HG03196 (cell line): ENCODE results near the gene CTSE.
"Not testable (repeated sequence)": the region's sequence is repeated elsewhere in the genome, so short reads cannot be mapped to it uniquely, and the experiment has no call there.

Experiments used
- ATAC-seq: cut with Tn5 transposase; IDR thresholded peaks from one replicate; pipeline ENCODE4 v1.9.1; 2021; ENCODE audit not compliant: unreplicated experiment

The CTSE gene

DNA sequence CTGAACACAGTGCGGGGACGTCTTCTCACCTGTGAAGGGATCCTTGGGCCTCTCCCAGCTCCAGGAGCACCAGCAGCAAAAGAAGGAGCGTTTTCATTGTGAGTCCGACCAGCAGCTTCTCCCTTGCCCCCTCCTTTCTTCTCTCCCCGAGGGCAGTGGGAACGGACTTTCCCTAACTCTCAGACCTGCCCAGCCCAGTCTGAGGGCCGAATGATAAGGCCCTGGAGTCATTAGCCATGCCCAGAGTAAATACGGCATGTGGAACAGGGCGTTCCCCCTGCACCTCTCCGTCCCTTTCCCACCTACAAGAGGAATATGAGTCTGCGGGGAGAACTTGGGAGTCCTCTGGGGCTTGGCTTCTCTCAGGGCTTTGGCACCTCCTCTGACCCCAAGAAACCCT is at the start of gene CTSE:
Gene CTSE, minus strand, starts transcription at position 201 of the 400 bp plus-strand sequence. Its CDS starts 104 bp downstream, at position 97.
- no peak for ATAC-seq

DNA sequence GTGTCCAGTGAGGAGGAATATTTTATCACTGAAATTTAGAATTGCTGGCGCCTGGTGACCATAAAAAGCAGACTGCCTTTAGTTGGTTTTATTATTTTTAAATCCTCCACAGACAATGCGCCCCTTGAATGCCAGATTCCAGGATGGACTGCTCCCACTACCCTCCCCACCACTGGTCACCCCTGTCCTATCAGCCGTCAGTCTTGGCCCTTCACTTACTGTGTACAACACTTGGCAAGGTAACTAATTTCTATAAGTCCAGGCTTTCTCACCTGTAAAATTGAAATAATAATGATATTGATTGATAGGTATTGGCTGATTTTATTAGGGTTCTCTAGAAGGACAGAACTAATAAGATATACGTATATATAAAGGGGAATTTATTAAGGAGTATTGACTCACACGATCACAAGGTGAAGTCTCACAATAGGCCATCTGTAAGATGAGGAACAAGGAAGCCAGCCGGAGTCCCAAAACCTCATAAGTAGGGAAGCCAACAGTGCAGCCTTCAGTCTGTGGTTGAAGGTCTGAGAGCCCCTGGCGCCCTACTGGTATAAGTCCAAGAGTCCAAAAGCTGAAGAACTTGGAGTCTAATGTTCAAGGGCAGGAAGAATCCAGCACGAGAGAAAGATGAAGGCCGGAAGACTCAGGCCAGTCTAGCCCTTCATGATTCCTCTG is 47.1 kb upstream of the CTSE start:
- ATAC-seq: no peak

DNA sequence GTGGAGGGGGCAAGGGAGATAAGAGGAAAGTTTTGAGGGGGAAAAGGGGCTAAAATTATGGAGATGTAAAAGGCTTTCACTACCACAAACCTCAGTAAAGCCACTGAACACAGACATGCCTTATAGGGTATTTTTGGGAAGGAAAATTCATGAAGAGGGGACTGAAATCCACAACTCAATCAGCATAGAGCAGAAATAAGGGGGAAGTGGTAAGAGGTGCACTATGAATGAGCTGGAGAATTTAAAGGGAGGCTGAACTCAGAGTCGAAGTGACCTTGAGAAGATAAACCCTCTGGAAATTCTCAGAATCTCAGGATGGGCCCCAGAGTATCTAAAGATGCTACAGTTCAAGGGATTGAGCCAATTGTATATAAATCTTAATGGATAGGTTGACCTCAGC is 44.6 kb upstream of the CTSE start:
- ATAC-seq: no peak

DNA sequence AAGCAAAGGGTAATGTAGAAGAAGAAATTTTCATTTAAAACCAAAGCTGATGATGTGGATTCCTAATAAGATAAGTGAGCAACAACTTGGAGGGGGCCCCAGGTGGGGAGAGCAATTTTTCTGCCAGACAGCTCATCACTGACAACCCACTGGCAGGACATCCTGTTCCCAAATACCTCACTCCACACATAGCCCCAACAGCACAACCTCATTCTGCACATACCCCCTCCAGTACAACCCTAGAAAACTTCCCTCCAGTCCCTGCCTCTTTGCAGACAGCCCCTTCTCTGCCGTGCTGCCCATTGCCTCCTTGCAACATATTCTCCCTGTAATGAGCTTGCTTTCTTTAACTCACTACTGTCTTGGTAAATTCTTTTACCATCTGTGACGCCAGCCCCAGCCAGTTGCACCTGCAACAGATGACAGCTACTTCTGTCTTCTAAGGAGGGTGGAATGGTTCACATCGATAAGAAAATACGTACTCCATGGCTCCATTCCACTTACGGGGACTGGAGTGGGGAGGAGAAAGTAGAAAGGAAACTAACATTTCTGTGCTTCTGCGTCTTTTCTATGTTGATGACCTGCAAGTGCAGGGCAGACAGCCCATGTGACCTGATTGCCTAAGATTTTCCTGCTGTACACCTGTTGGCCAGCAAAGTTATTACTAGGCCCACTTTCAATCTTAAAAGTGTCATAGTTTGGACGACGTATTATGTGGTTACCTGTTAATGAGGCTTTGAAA is 44.0 kb upstream of the CTSE start:
- no peak for ATAC-seq

DNA sequence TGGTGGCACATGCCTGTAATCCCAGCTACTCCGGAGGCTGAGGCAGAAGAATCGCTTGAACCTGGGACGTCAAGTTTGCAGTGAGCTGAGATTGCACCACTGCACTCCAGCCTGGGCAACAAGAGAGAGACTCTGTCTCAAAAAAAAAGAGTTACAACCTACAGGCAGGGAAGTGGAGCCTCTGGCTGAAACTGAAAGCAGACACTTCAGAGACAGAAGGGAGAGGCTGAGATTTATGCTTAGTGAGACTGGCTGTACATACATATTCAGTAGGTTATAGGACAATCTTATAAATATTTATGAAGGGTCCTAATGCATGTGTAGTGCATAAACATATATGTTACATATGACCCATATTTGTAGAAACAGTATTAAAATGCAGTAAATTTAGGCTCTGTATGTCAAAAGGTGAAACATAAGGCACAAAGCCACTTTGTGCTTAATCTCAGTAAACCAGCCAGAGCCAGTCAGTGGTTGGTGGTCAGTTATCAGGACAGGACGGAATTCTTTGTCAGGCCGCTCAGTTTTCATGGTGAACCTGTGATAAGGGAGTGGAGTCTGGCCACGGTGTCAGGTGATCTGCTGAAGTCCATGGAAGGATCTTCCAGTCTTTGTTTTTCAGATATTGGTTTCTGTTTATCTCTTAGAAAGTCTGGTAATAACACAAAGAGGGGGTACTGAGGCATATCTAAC is 42.9 kb upstream of the CTSE start:
- peak; percentile 83 for ATAC-seq

DNA sequence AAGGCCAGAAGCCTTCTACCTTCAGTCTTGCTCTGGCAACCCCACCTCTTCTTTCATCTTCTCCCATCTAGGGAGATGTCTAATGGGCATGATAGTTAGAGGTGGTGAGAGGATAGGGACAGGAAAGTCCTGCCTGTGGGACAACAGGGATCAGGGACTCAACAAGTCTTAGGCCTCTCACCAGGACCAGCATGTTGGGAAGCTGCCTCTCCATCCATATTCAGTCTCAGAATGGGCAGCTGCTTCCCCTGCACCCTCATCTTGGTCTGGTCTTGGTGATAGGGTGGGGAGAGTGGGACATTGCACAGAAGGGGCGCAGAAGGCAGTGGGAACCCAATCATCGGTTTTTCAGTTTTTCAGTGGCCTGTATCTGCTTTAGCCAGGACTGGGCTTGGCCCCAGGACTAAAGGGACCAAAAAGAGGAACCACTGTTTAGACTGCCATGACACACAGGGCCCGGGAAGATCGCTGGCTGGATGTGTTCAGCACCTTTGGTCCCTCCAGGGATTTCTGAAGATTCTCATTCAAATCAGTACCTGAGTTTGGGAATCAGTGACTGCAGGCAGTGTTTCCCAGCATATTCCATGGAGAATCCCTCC is 42.0 kb upstream of the CTSE start:
- ATAC-seq: no peak

DNA sequence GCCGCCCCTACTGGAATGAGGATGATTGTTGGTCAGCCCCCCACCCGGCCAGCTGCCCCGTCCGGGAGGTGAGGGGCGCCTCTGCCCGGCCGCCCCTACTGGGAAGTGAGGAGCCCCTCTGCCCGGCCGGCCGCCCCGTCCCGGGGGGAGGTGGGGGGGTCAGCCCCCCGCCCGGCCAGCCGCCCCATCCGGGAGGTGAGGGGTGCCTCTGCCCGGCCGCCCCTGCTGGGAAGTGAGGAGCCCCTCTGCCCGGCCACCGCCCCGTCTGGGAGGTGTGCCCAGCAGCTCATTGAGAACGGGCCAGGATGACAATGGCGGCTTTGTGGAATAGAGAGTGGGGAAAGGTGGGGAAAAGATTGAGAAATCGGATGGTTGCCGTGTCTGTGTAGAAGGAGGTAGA is 40.8 kb upstream of the CTSE start:
- not testable (repeated sequence) for ATAC-seq

DNA sequence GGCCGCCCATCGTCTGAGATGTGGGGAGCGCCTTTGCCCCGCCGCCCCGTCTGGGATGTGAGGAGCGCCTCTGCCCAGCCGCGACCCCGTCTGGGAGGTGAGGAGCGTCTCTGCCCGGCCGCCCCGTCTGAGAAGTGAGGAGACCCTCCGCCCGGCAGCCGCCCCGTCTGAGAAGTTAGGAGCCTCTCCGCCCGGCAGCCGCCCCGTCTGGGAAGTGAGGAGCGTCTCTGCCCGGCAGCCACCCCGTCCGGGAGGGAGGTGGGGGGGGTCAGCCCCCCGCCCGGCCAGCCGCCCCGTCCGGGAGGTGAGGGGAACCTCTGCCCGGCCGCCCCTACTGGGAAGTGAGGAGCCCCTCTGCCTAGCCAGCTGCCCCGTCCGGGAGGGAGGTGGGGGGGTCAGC is 40.3 kb upstream of the CTSE start:
- ATAC-seq: not testable (repeated sequence)

DNA sequence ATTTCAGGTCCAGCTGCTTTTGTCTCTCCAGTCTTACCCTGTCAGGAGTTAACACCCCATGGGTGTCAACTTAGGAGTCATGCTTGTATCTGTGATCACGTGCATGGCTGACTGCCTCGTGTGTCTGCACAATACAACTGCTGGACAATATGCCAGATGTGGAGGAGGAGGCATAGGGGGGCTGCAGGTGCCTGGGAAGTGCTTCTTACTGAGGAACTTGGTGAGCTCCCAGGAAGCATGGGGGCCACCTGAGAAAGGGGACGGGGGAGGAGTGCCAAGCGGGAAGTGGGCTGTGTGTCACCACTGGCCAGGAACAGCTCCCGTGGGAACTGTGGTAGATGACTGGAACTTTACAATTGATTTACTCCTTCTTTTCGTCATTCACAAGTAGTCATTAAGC is 38.8 kb upstream of the CTSE start:
- no peak for ATAC-seq

DNA sequence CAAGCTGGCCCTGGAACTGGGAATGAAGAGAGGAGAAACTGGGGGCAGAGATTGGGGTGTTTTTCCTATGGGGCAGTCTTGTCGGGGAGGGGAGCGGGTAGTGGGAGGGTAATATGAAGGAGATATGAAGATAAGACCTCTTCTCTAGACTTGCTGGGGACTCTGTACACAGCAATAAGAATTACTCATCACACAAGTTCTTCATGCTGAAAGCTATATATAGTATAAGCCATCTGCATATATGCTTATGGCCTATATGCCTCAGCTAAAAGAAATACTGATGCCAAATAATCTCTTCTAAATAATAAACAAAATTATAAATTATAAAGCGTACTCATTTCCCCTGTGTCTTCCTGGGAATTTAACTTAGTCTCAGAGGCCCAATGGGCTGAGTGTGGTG is 37.1 kb upstream of the CTSE start:
- ATAC-seq: no peak

DNA sequence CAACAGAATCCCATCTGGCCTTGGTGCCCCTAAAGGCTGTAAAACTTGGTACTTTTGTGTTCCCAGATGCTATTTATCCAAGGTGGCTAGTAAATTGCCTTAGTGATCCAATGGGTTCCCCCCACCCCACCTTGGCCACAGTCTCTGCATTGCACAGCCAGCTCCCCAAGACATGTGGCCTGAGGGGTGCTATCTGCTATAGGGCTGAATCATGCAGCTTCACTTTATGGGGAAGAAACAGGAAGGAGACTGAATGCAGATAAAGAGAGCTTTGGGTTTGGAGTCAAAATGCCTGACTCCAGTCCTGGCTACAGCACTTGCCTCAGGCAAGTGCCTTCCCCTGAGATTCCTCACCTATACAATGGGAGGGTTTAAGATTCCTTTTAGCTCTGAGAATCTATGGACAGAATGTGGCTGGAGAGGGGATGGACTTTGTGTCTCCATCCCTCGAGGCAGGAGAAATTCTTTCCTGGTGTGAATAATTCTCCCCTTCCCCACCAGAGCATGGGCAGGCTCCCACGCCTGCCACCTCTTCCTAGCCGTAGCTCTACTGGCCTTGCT is 35.7 kb upstream of the CTSE start:
- no peak for ATAC-seq

DNA sequence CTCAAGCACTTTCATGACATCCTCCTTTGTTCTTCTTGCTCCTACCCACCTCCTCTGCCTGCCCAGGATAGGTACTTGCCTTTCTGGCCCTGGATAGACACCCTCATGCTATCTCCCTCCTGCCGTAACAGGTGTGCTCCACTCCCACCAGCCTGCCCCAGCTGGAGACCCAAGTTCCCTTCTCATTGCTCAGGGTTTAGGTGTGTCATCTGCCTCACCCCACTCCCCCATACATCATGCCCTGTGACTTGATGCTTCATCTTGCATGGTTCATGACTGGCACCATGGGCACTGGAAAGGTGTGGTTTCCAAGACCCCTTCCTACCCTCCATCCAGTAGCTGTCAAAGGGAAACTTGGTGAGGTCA is 35.2 kb upstream of the CTSE start:
- no peak for ATAC-seq

DNA sequence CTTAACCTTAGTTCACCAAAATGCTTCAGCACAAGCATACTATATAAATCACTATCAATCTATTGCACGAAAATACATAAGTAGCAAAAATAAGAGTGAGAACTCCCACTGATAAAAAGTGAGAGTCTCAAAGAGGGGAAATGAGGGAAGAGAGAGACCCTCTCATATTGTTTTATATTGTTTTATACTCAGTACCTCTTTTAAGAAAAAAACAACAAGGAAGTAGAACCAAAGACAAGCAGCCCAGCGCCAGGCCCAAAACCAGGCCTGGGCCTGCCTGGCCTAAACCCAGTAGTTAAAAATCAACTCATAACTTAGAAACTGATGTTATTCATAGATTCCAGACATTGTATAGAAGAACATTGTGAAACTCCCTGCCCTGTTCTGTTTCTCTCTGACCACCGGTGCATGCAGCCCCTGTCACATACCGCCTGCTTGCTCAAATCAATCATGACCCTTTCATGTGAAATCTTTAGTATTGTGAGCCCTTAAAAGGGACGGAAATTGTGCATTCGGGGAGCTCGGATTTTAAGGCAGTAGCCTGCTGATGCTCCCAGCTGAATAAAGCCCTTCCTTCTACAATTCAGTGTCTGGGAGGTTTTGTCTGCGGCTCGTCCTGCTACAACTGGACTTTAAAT is 34.7 kb upstream of the CTSE start:
- not testable (repeated sequence) for ATAC-seq

DNA sequence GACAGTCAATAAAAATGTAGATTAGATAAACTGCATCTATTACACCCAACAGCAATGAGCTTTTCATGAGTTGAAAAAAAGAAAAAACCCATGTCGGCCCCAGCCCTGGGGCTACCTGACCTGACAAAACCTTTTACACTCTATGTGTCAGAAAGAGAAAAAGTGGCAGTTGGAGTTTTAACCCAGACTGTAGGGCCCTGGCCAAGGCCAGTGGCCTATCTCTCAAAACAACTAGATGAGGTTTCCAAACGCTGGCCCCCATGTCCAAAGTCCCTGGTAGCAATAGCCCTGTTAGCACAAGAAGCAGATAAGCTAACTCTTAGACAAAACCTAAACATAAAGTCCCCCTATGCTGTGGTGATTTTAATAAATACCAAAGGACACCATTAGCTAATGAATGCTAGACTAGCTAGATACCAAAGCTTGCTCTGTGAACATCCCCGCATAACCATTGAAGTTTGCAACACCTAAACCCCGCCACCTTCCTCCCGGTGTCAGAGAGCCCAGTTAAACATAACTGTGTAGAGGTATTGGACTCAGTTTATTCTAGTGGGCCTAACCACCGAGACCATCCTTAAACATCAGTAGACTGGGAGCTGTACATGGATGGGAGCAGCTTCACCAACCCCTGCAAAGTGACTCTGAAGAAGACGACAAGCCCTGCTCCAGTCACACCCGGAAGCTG is 32.1 kb upstream of the CTSE start:
- ATAC-seq: not testable (repeated sequence)

DNA sequence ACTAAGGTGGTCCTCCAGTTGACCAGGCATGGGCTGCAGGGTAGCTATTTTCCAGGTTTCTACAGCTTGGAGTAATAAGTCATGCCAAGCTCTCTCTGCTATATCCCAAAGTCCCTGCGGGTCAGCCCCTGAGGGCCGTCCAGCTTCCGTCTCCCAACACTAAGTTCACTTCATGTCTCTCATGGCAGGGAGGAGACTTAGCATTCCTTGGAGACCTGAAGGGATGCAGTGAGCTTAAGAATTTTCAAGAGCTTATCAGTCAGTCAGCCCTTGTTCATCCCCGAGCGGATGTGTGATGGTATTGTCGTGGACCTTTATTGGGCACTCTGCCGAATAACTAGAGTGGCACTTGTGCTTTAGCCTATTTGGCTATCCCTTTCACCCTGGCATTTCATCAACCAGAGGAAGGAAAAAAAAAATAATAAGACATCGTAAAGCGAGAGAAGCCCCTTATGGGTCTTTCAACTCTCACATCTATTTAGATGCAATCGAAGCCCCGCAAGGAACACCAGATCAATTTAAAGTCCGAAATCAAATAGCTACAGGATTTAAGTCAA is 31.5 kb upstream of the CTSE start:
- ATAC-seq: not testable (repeated sequence)

DNA sequence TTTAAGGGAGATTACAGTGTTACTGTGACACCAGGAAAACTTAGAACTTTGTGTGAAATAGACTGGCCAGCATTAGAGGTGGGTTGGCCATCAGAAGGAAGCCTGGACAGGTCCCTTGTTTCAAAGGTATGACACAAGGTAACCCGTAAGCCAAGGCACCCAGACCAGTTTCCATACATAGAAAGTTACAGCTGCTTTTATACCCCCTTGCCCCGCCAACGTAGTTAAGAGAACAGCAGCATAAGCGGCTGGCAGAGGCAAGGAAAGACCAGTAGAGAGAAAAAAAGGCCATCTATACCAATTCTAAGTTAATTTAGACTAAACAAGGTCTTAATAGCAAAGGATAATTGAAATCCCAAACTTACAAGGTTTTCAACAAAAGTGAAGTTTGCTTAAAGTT is 29.9 kb upstream of the CTSE start:
- ATAC-seq: not testable (repeated sequence)

DNA sequence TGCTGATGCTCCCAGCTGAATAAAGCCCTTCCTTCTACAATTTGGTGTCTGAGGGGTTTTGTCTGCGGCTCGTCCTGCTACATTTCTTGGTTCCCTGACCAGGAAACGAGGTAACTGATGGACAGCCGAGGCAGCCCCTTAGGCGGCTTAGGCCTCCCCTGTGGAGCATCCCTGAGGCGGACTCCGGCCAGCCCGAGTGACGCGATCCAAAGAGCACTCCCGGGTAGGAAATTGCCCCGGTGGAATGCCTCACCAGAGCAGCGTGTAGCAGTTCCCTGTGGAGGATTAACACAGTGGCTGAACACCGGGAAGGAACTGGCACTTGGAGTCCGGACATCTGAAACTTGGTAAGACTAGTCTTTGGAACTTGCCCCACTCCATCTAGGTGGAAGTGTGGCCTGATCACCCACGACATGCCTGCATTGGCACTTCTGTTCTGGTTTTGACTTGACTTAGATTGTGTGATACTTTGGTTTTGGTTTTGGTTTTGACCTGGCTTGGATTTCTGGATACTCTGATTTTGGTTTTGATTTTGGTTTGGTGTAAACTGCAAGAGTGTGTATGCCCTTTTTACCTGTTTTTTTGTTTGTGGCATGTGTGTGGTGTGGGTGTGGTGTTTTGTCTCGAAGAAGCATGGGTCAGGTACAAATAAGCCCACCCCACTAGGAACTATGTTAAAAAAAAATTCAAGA is 29.4 kb upstream of the CTSE start, which contains the start of gene RHEX:
Gene RHEX, plus strand, starts transcription at position 255 of the 692 bp plus-strand sequence. CDS start 44,656 bp downstream, outside the sequence.
- ATAC-seq: not testable (repeated sequence)

DNA sequence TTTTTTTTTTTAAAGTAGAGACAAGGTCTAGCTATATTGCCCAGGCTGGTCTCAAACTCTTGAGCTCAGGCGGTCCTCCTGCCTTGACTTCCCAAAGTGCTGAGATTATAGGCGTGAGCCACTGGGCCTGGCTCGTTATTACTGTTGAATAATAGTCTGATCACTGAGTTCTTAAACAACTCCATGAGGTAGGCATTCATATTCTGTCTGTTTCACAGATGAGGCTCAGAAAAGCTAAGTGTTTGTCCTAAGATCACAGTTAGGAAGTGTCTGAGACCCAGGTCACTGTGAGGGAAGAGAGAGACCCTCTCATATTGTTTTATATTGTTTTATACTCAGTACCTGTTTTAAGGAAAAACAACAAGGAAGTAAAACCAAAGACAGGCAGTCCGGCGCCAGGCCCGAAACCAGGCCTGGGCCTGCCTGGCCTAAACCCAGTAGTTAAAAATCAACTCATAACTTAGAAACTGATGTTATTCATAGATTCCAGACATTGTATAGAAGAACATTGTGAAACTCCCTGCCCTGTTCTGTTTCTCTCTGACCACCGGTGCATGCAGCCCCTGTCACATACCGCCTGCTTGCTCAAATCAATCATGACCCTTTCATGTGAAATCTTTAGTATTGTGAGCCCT is 28.7 kb upstream of the CTSE start:
- not testable (repeated sequence) for ATAC-seq
